RWPE2 (cell line): ENCODE results near the gene STXBP2.
A peak's percentile ranks its signal among the peaks of the same experiment; 100 is the strongest.

Source experiments
- ATAC-seq: fragments of 200-7000 bp; cut with Tn5 transposase; 3 replicates; pipeline ENCODE4 v1.9.1; 2021; ENCODE audit warnings: low read depth
- DNase-seq: peaks from one replicate; pipeline ENCODE4 v3.0.0-alpha.2; 2020; ENCODE audit warnings: low spot score
- H3K27ac ChIP-seq: fragments of 450-650 bp; 2 replicates; pipeline ENCODE4 v1.5.1; 2017; ENCODE audit warnings: mild to moderate bottlenecking; ENCODE audit not compliant: poor library complexity, severe bottlenecking
- H3K27me3 ChIP-seq: fragments of 250-450 bp; sonication (Bioruptor Pico); 2 replicates; pipeline ENCODE4 v1.5.1; 2021; ENCODE audit warnings: mild to moderate bottlenecking, moderate library complexity; ENCODE audit not compliant: insufficient read depth, poor library complexity, severe bottlenecking
- H3K36me3 ChIP-seq: fragments of 250-450 bp; sonication (Bioruptor Pico); 2 replicates; pipeline ENCODE4 v1.5.1; 2020; ENCODE audit warnings: low read depth, mild to moderate bottlenecking, moderate library complexity
- H3K4me1 ChIP-seq: fragments of 250-450 bp; sonication (Bioruptor Pico); 2 replicates; pipeline ENCODE4 v1.5.1; 2021; ENCODE audit warnings: mild to moderate bottlenecking, moderate library complexity; ENCODE audit not compliant: insufficient read depth, poor library complexity, severe bottlenecking
- H3K4me3 ChIP-seq: fragments of 250-450 bp; sonication (Bioruptor Pico); 2 replicates; pipeline ENCODE4 v1.5.1; 2021; ENCODE audit warnings: mild to moderate bottlenecking, moderate library complexity; ENCODE audit not compliant: severe bottlenecking
- H3K9me3 ChIP-seq: fragments of 250-450 bp; sonication (Bioruptor Pico); 2 replicates; pipeline ENCODE4 v1.5.1; 2021; ENCODE audit warnings: mild to moderate bottlenecking, moderate library complexity; ENCODE audit not compliant: severe bottlenecking
- CTCF ChIP-seq: fragments of 450-650 bp; IDR thresholded peaks from one replicate; pipeline ENCODE4 v1.5.1; 2017; ENCODE audit warnings: mild to moderate bottlenecking, moderate library complexity; ENCODE audit not compliant: poor library complexity, severe bottlenecking

STXBP2 gene

GRCh38 chr19:7628589-7629311, 8.2 kb upstream of the STXBP2 start:
- no peaks in the 10 kb centered on the region for H3K9me3 ChIP-seq
- H3K27me3 ChIP-seq = no peaks in the 10 kb centered on the region
- peak overlapping the region; percentile 15 for H3K27ac ChIP-seq
- DNase-seq (no peak), ATAC-seq (no peak)
- H3K36me3 ChIP-seq = peaks cover 21% of the 10 kb centered on the region
- peaks cover 5% of the 10 kb centered on the region for H3K4me1 ChIP-seq
- H3K4me3 ChIP-seq = peak overlapping the region; percentile 91
- no peak for TF ChIP-seq CTCF

GRCh38 chr19:7629347-7630054, 7.4 kb upstream of the STXBP2 start, which contains the start of the genes PET100 and XAB2:
Gene PET100, plus strand, starts transcription at chr19:7629793. Its CDS starts 41 bp downstream, at chr19:7629834.
Gene XAB2, minus strand, starts transcription at chr19:7629545. Its CDS starts 18 bp downstream, at chr19:7629527.
- TF ChIP-seq CTCF = no peak
- peak within 1 kb of the TSS; percentile 15 for H3K27ac ChIP-seq
- peak within 1 kb of the TSS; percentile 91 for H3K4me3 ChIP-seq
- peaks cover 5% of the 10 kb centered on the region for H3K4me1 ChIP-seq
- peaks cover 21% of the 10 kb centered on the region for H3K36me3 ChIP-seq
- no peaks in the 10 kb centered on the region for H3K9me3 ChIP-seq
- DNase-seq (peak; percentile 93), ATAC-seq (peak; percentile 93)
- H3K27me3 ChIP-seq = no peaks in the 10 kb centered on the region

- Histone ChIP-seq H3K9me3 (no peaks in the 10 kb centered on the region), H3K4me1 (peaks cover 7% of the 10 kb centered on the region), H3K4me3 (no peak overlapping the region), H3K36me3 (peaks cover 13% of the 10 kb centered on the region; the same call in 1 of the 2 replicates), H3K27ac (no peak overlapping the region), H3K27me3 (no peaks in the 10 kb centered on the region)
- ATAC-seq = no peak
- no peak for DNase-seq
- TF ChIP-seq CTCF = no peak
Observed at GRCh38 chr19:7631577-7631976, 5.3 kb upstream of the STXBP2 start.

- H3K27me3 ChIP-seq = no peaks in the 10 kb centered on the region
- ATAC-seq (no peak), DNase-seq (no peak)
- no peak overlapping the region for H3K27ac ChIP-seq
- peaks cover 3% of the 10 kb centered on the region; the same call in 1 of the 2 replicates for H3K36me3 ChIP-seq
- H3K9me3 ChIP-seq = no peaks in the 10 kb centered on the region
- no peak overlapping the region for H3K4me3 ChIP-seq
- TF ChIP-seq CTCF = no peak
- H3K4me1 ChIP-seq = peaks cover 8% of the 10 kb centered on the region
Observed at GRCh38 chr19:7632340-7633203, 4.3 kb upstream of the STXBP2 start.
